ENCODE data around the gene GLB1L3.

- no peak for TF ChIP-seq CTCF (optimal IDR thresholded peaks at IDR 0.05 in 1 of 3, IDR thresholded peaks at IDR 0.05 in 1 of 3, conservative IDR thresholded peaks at IDR 0.05 in 1 of 3; ENCODE audit: extremely low read depth in 1 of 3, insufficient read depth in 2 of 3, low read length in 3 of 3)
- TF ChIP-seq EZH2 (IDR thresholded peaks at IDR 0.05; ENCODE audit: low read length) = no peak
Observed at GRCh38 chr11:134231958-134232659, 44.1 kb upstream of the GLB1L3 start.

All from keratinocyte (primary cell).